ENCODE data around the gene TOR4A.

The TOR4A gene

GRCh38 chr9:137245450-137246421 is 31.8 kb upstream of the TOR4A start:
- DNase-seq (ENCODE audit: low read depth) = no peak
- no peak overlapping the region for H3K4me3 ChIP-seq (ENCODE audit: low read length)
- TF ChIP-seq CTCF (conservative IDR thresholded peaks at IDR 0.05; ENCODE audit: low read length) = no peak

GRCh38 chr9:137247135-137247915 is 30.2 kb upstream of the TOR4A start:
- no peak for DNase-seq (ENCODE audit: low read depth)
- no peak for TF ChIP-seq CTCF (conservative IDR thresholded peaks at IDR 0.05; ENCODE audit: low read length)
- no peak overlapping the region for H3K4me3 ChIP-seq (ENCODE audit: low read length)

- H3K4me3 ChIP-seq (ENCODE audit: low read length) = no peak overlapping the region
- no peak for TF ChIP-seq CTCF (conservative IDR thresholded peaks at IDR 0.05; ENCODE audit: low read length)
- no peak for DNase-seq (ENCODE audit: low read depth)
These were observed 29.7 kb upstream of the TOR4A start for GRCh38 chr9:137247916-137248175.

- H3K4me3 ChIP-seq (ENCODE audit: low read length) = no peak overlapping the region
- TF ChIP-seq CTCF (conservative IDR thresholded peaks at IDR 0.05; ENCODE audit: low read length) = no peak
- DNase-seq (ENCODE audit: low read depth) = no peak
These were observed 27.0 kb upstream of the TOR4A start for GRCh38 chr9:137250329-137251193.

- DNase-seq (ENCODE audit: low read depth) = no peak
- H3K4me3 ChIP-seq (ENCODE audit: low read length) = no peak within 1 kb of the TSS
- no peak for TF ChIP-seq CTCF (conservative IDR thresholded peaks at IDR 0.05; ENCODE audit: low read length)
These were observed 26.4 kb upstream of the TOR4A start, which contains the start of gene STPG3 for GRCh38 chr9:137251194-137251461. STPG3 (plus strand) TSS chr9:137251286; CDS start chr9:137251287, 1 bp downstream.

GRCh38 chr9:137251490-137252268 is 25.8 kb upstream of the TOR4A start:
- DNase-seq (ENCODE audit: low read depth) = no peak
- no peak for TF ChIP-seq CTCF (conservative IDR thresholded peaks at IDR 0.05; ENCODE audit: low read length)
- H3K4me3 ChIP-seq (ENCODE audit: low read length) = no peak overlapping the region
